ENCODE measurements around the gene COL4A5. TPM values are rescaled to one million over a fixed set of nuclear protein-coding genes. Genes with fewer than 3 reads are reported as not detected.
A peak's percentile ranks its signal among the peaks of the same experiment; 100 is the strongest.

COL4A5 gene
- total RNA-seq, 4 donors from 2014 or later = 9.9 to 31.7 (median 13.9) TPM

DNA sequence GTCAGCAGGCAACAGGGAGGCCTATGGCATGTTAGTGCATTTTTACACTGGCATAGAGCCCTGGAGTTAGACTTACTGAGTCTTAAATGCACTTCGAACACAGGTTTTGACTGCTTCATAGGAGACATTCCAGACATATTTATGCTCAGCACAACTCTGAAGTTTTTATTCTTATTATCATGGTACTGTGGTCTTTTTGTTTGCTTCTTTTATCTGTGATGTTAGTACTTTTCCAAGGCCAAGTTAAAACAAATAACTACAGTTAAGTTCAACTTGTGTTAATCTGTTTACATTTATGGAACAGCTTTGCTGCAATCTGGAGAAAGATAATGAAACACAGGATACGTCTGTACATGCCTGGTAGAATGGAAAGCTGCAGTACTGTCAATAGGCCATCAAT is 76.5 kb downstream of the COL4A5 start:
- no peaks in the 10 kb centered on the region for H3K9me3 ChIP-seq
- H3K4me1 ChIP-seq = no peaks in the 10 kb centered on the region
- intact Hi-C loops (cut with DNase I) = no loop called here
- no peaks in the 10 kb centered on the region for H3K27me3 ChIP-seq
- DNase-seq = no peak
- WGBS, 2 donors = 32 to 33% methylated on average over 2 of the region's 2 CpGs
- H3K36me3 ChIP-seq = no peaks in the 10 kb centered on the region
- peak overlapping the region in 1 of 4 donors; percentile 14 for H3K27ac ChIP-seq
- no peak overlapping the region for H3K4me3 ChIP-seq
- TF ChIP-seq POLR2A (IDR thresholded peaks at IDR 0.05) = no peak
- TF ChIP-seq, protein P1, sequence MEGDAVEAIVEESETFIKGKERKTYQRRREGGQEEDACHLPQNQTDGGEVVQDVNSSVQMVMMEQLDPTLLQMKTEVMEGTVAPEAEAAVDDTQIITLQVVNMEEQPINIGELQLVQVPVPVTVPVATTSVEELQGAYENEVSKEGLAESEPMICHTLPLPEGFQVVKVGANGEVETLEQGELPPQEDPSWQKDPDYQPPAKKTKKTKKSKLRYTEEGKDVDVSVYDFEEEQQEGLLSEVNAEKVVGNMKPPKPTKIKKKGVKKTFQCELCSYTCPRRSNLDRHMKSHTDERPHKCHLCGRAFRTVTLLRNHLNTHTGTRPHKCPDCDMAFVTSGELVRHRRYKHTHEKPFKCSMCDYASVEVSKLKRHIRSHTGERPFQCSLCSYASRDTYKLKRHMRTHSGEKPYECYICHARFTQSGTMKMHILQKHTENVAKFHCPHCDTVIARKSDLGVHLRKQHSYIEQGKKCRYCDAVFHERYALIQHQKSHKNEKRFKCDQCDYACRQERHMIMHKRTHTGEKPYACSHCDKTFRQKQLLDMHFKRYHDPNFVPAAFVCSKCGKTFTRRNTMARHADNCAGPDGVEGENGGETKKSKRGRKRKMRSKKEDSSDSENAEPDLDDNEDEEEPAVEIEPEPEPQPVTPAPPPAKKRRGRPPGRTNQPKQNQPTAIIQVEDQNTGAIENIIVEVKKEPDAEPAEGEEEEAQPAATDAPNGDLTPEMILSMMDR (IDR thresholded peaks at IDR 0.05) = no peak

DNA sequence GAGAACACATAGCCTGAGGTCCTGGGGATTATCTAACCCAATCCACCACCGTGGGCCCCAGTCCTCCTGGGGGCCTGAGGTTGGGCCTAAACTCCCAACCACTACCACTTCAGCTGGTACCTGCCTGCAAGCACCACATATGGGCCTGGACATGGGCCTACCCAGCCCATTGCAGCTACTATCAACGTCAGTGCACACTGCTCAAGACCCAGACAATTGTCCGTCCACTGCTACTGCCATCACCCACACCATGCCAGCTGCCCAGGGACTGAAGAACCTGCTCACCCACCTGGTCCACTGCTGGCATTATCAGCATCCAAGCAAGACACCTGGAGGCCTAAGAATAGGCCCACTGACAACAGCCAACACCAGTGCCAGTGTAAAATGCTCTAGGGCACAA is 88.1 kb downstream of the COL4A5 start:
- Histone ChIP-seq H3K4me3 (no peak overlapping the region), H3K27me3 (peaks cover 0 to 4% (median 0%) of the 10 kb centered on the region in 4 donors), H3K36me3 (no peaks in the 10 kb centered on the region), H3K27ac (no peak overlapping the region), H3K9me3 (no peaks in the 10 kb centered on the region), H3K4me1 (no peaks in the 10 kb centered on the region)
- intact Hi-C loops (cut with DNase I) = no loop called here
- DNase-seq = no peak
- no peak for TF ChIP-seq POLR2A (IDR thresholded peaks at IDR 0.05)
- TF ChIP-seq, protein P1 (IDR thresholded peaks at IDR 0.05) = no peak
- 50 to 71% methylated on average over 1 of the region's 3 CpGs for WGBS, 2 donors

DNA sequence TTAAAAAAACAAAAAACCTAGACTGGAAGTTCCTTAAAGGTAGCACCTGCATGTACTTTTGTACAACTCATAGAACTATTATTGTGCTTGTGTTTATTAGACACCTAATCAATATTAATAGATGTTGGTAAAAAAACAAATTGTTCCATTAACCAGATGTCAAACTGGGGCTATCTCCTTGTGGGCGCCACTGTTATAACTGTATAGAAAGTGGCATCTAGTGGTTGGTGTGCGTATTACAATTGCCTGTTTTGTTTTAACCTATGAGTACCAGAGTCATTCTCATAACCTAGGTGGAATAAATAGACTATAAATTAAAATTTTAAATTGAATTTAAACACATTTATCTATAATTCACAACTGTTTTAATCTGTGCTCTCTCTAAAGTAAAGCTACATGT is 97.4 kb downstream of the COL4A5 start:
- DNase-seq = no peak
- Histone ChIP-seq H3K36me3 (no peaks in the 10 kb centered on the region), H3K9me3 (no peaks in the 10 kb centered on the region), H3K4me3 (no peak overlapping the region), H3K4me1 (no peaks in the 10 kb centered on the region), H3K27ac (no peak overlapping the region), H3K27me3 (no peaks in the 10 kb centered on the region)
- WGBS, 2 donors = 10 to 24% methylated on average over 2 of the region's 2 CpGs
- TF ChIP-seq, protein P1 (IDR thresholded peaks at IDR 0.05) = peak in 5 of 6 experiments; percentile 64 to 76 (median 71)
- no peak for TF ChIP-seq POLR2A (IDR thresholded peaks at IDR 0.05)
- intact Hi-C loops (cut with DNase I) = no loop called here

DNA sequence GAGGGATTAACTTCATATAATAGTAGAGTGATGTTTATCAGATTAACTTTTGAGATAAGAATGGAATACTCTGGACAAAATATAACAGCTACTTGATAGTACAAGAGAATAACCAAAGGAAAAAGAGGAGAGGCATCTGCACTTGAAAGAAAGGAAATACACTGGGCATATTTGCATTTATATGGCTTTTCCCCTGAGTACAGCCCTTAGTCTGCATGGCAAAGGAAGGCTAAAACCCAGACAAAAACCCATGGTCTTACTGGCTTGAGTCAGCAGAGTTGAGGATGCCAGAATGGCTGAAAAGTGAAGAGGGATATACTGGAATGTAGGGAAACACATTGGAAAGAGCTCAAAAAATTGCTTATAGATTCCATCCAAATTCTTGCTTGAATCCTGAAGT is 101.6 kb downstream of the COL4A5 start:
- Histone ChIP-seq H3K27ac (no peak overlapping the region), H3K4me3 (no peak overlapping the region), H3K36me3 (no peaks in the 10 kb centered on the region), H3K27me3 (no peaks in the 10 kb centered on the region), H3K4me1 (no peaks in the 10 kb centered on the region), H3K9me3 (peaks cover 0 to 3% (median 0%) of the 10 kb centered on the region in 3 donors)
- intact Hi-C loops (cut with DNase I) = no loop called here
- no peak for TF ChIP-seq POLR2A (IDR thresholded peaks at IDR 0.05)
- no peak for DNase-seq

DNA sequence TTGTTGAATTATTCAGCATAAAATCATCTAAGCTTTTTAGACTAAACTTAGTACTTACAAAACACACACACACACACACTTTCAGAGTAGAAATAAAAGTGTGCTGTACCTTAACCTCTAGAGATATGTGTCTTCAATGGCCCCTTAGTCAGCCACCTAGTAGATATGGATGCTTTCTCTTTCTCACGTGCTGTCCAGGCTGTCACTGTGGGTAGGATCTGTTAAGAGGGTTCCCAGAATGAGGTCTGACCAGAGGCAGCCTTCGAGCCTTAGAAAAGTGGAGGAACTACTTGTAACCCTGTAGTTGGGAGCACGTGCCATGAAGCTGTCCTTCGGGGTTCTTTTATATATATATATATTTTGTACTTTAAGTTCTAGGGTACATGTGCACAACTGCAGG is 117.9 kb downstream of the COL4A5 start:
- WGBS, 2 donors = 60 to 83% methylated on average over 4 of the region's 4 CpGs
- TF ChIP-seq, protein P1 (IDR thresholded peaks at IDR 0.05) = no peak
- TF ChIP-seq POLR2A (IDR thresholded peaks at IDR 0.05) = no peak
- Histone ChIP-seq H3K4me1 (no peaks in the 10 kb centered on the region), H3K27me3 (no peaks in the 10 kb centered on the region), H3K27ac (no peak overlapping the region), H3K36me3 (no peaks in the 10 kb centered on the region), H3K9me3 (no peaks in the 10 kb centered on the region), H3K4me3 (no peak overlapping the region)
- intact Hi-C loops (cut with DNase I) = no loop called here
- DNase-seq = no peak

DNA sequence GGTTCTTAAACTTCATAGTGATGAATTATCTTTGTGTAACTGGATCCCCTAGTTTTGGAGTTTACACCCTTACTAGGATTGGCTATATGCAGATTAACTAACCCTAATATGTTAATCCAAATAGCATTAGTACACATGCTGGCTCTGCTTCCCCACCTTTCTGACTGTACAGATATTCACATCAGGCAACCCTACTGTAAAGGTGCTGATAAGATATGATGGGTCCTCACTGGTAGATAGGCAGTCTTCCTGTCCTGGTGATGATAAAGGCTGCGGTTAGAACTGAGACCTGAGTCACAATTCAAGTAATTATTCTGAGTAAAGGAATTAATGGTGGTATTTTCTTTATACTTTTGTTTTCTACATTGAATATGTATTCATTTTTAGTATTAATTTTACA is 118.6 kb downstream of the COL4A5 start:
- Histone ChIP-seq H3K4me1 (no peaks in the 10 kb centered on the region), H3K36me3 (no peaks in the 10 kb centered on the region), H3K9me3 (no peaks in the 10 kb centered on the region), H3K4me3 (no peak overlapping the region), H3K27me3 (no peaks in the 10 kb centered on the region), H3K27ac (no peak overlapping the region)
- TF ChIP-seq POLR2A (IDR thresholded peaks at IDR 0.05) = no peak
- TF ChIP-seq, protein P1 (IDR thresholded peaks at IDR 0.05) = no peak
- no peak for DNase-seq
- WGBS, 2 donors = 73 to 100% methylated on average over 1 of the region's 1 CpG
- intact Hi-C loops (cut with DNase I) = no loop called here

Data from esophagus squamous epithelium (tissue), 5 donors.